ENCODE measurements around the gene C1orf226. TPM values are rescaled to one million over a fixed set of nuclear protein-coding genes. Genes with fewer than 3 reads are reported as not detected.

The C1orf226 gene
- total and polyA plus RNA-seq, 12 donors, result 1.0 to 6.7 (median 5.3) TPM

DNA sequence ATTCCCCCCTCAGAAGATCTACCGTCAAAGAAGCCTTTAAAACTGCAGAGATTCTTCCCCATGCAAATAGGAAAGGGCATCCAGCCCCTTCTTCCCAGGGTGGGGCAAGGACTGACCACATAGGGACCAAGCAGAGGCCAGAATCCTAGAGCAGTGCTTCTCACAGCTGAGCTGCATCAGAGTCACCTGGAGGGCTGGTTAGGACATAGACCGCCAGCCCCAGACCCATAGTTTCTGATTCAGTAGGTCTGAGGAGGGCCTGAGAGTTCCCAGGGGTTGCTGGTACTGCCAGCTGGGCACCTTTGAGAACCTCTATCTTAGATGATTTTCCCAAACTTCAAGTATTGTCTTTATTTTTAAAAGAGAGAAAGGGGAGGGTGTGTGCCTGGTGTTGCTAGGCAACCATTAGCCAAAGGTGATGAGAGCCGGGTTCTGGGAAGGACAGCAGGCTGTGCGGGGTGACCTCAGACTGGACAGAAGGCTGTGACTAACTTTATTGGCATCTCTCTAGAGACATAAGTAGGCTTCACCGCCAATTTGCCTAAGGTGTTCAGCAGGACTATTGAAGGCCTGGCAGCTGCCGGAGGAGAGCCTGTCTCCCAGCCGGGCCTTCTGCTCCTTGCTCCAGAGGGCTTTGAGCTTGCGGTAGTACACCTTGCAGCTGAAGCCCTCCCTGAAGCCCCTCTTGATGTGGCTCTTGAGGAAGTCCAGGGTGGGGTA, 7.8 kb upstream of the C1orf226 start:
- H3K4me1 ChIP-seq, result peaks cover 0 to 4% (median 0%) of the 10 kb centered on the region in 9 donors
- 87 to 89% methylated on average over 8 of the region's 8 CpGs for WGBS, 2 donors

DNA sequence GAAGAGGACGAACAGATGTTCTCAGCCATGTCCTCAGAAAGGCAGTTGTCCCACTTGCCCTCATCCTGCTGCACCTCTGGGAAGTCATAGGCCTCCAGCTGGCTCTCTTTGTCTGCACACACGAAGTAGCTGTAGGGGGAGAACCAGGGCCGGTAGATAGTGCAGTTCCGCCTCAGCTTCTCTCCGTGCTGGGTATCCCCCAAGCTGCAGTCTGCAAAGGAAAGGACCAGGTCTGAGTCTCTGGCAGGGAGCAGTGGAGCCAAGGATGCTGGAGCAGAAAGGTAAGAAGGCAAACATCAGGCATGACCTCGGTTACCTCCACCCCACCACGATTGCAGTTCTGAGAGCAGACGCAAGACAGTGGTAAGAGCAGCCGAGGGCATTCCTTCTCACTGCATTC, 7.1 kb upstream of the C1orf226 start:
- intact Hi-C loops (cut with DNase I), result no loop called here
- Histone ChIP-seq H3K27ac (no peak overlapping the region), H3K27me3 (no peaks in the 10 kb centered on the region), H3K36me3 (peaks cover 0 to 4% (median 0%) of the 10 kb centered on the region in 9 donors), H3K4me3 (no peak overlapping the region), H3K9me3 (no peaks in the 10 kb centered on the region), H3K4me1 (peaks cover 0 to 4% (median 0%) of the 10 kb centered on the region in 9 donors)
- 88 to 90% methylated on average over 9 of the region's 9 CpGs for WGBS, 2 donors
- no peak for ATAC-seq
- TF ChIP-seq, protein P1, sequence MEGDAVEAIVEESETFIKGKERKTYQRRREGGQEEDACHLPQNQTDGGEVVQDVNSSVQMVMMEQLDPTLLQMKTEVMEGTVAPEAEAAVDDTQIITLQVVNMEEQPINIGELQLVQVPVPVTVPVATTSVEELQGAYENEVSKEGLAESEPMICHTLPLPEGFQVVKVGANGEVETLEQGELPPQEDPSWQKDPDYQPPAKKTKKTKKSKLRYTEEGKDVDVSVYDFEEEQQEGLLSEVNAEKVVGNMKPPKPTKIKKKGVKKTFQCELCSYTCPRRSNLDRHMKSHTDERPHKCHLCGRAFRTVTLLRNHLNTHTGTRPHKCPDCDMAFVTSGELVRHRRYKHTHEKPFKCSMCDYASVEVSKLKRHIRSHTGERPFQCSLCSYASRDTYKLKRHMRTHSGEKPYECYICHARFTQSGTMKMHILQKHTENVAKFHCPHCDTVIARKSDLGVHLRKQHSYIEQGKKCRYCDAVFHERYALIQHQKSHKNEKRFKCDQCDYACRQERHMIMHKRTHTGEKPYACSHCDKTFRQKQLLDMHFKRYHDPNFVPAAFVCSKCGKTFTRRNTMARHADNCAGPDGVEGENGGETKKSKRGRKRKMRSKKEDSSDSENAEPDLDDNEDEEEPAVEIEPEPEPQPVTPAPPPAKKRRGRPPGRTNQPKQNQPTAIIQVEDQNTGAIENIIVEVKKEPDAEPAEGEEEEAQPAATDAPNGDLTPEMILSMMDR (IDR thresholded peaks at IDR 0.05), result no peak
- no peak for DNase-seq

More for the DNA sequence above, 7.8 kb upstream of the C1orf226 start:
- no peak for DNase-seq
- intact Hi-C loops (cut with DNase I), result no loop called here
- Histone ChIP-seq H3K4me3 (no peak overlapping the region), H3K36me3 (peaks cover 0 to 4% (median 0%) of the 10 kb centered on the region in 9 donors), H3K27me3 (no peaks in the 10 kb centered on the region), H3K27ac (no peak overlapping the region), H3K9me3 (no peaks in the 10 kb centered on the region)
- TF ChIP-seq, protein P1 (IDR thresholded peaks at IDR 0.05), result no peak
- ATAC-seq, result no peak

GRCh38 chr1:162375463-162375862, 6.1 kb upstream of the C1orf226 start:
- 84 to 90% methylated on average over 8 of the region's 8 CpGs for WGBS, 2 donors

DNA sequence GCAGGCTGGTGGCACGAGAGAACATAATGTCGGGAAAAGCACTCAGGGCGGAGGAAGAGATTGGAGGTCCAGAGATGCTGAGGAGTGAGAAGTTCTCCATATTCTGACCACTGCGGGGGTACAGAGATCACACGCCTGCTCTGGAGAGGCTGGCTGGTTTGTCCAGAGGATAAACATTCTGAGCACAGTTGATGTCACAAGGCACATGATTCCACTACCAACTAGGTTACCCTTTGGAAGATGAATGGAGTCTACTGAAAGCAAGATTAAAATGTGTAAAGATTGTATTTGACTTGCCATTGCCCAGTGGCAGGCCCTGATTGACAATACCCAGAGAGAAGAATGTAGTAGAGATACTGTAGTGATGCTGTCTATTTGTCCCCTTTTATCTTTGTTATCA, 4.8 kb upstream of the C1orf226 start, which contains the start of gene SPATA46:
SPATA46 (minus strand) TSS at position 164 of the 400 bp plus-strand sequence; CDS start at position 100, 64 bp downstream.
- Histone ChIP-seq H3K4me3 (no peak within 1 kb of the TSS), H3K27me3 (no peaks in the 10 kb centered on the region), H3K27ac (no peak within 1 kb of the TSS), H3K4me1 (peaks cover 0 to 4% (median 0%) of the 10 kb centered on the region in 9 donors), H3K9me3 (no peaks in the 10 kb centered on the region), H3K36me3 (no peaks in the 10 kb centered on the region)
- DNase-seq (no peak), ATAC-seq (no peak)
- WGBS, 2 donors, result 90 to 94% methylated on average over 5 of the region's 5 CpGs
- intact Hi-C loops (cut with DNase I), result no loop called here
- TF ChIP-seq, protein P1 (IDR thresholded peaks at IDR 0.05), result no peak

More at GRCh38 chr1:162375463-162375862, 6.1 kb upstream of the C1orf226 start:
- Histone ChIP-seq H3K4me1 (peaks cover 0 to 4% (median 0%) of the 10 kb centered on the region in 9 donors), H3K4me3 (no peak overlapping the region), H3K9me3 (no peaks in the 10 kb centered on the region), H3K36me3 (no peaks in the 10 kb centered on the region), H3K27ac (no peak overlapping the region), H3K27me3 (no peaks in the 10 kb centered on the region)
- TF ChIP-seq, protein P1 (IDR thresholded peaks at IDR 0.05), result no peak
- ATAC-seq, result no peak
- intact Hi-C loops (cut with DNase I), result no loop called here
- no peak for DNase-seq
